Stimulated activated effector memory CD8-positive, alpha-beta T cell treated with anti-CD3 and anti-CD28 coated beads, Interleukin-12 subunit alpha, Interleukin-12 subunit beta, amount 100 ng/mL, for 72 hours (primary cell): ENCODE data around the gene KCNK4.

Experiments
- ATAC-seq: fragments of 150-1000 bp; cut with Tn5 transposase; 2 replicates; pipeline ENCODE4 v1.10.0; 2021
- DNase-seq, 2 donors: peaks; one replicate each; pipeline ENCODE4 v3.0.0; 2021 to 2022; ENCODE audit warnings: low spot score in 2 of 2
- H3K27ac Mint-ChIP-seq: one replicate; pipeline ENCODE4 v1.8.0; 2022; ENCODE audit warnings: mild to moderate bottlenecking, mixed read lengths
- H3K36me3 Mint-ChIP-seq: one replicate; pipeline ENCODE4 v1.8.0; 2022; ENCODE audit warnings: mild to moderate bottlenecking, mixed read lengths
- H3K4me1 Mint-ChIP-seq: one replicate; pipeline ENCODE4 v1.8.0; 2022; ENCODE audit warnings: mixed read lengths
- H3K4me3 Mint-ChIP-seq: one replicate; pipeline ENCODE4 v1.8.0; 2022; ENCODE audit warnings: mild to moderate bottlenecking, mixed read lengths
- H3K9me3 Mint-ChIP-seq: one replicate; pipeline ENCODE4 v1.8.0; 2022; ENCODE audit warnings: mixed read lengths

The KCNK4 gene

GRCh38 chr11:64275841-64276240 lies 15.3 kb upstream of the KCNK4 start:
- ATAC-seq (no peak), DNase-seq (no peak)
- no peak overlapping the region for H3K27ac Mint-ChIP-seq
- no peaks in the 10 kb centered on the region for H3K9me3 Mint-ChIP-seq
- peaks cover 27% of the 10 kb centered on the region for H3K36me3 Mint-ChIP-seq
- peaks cover 7% of the 10 kb centered on the region for H3K4me1 Mint-ChIP-seq
- H3K4me3 Mint-ChIP-seq = no peak overlapping the region

GRCh38 chr11:64276653-64277431 lies 14.3 kb upstream of the KCNK4 start:
- Mint-ChIP-seq H3K4me3 (no peak overlapping the region), H3K4me1 (peaks cover 16% of the 10 kb centered on the region), H3K27ac (no peak overlapping the region), H3K36me3 (peaks cover 25% of the 10 kb centered on the region), H3K9me3 (no peaks in the 10 kb centered on the region)
- ATAC-seq (no peak), DNase-seq (no peak)

GRCh38 chr11:64278576-64279190 lies 12.4 kb upstream of the KCNK4 start:
- H3K36me3 Mint-ChIP-seq = peaks cover 27% of the 10 kb centered on the region
- no peaks in the 10 kb centered on the region for H3K9me3 Mint-ChIP-seq
- H3K27ac Mint-ChIP-seq = no peak overlapping the region
- no peak overlapping the region for H3K4me3 Mint-ChIP-seq
- no peak for DNase-seq
- ATAC-seq = no peak
- H3K4me1 Mint-ChIP-seq = peaks cover 31% of the 10 kb centered on the region

GRCh38 chr11:64281957-64282770 lies 8.9 kb upstream of the KCNK4 start:
- Mint-ChIP-seq H3K27ac (peak overlapping the region; percentile 18), H3K36me3 (peaks cover 37% of the 10 kb centered on the region), H3K4me1 (peaks cover 43% of the 10 kb centered on the region), H3K4me3 (peak overlapping the region; percentile 74), H3K9me3 (no peaks in the 10 kb centered on the region)
- ATAC-seq (no peak), DNase-seq (no peak)

GRCh38 chr11:64283092-64283491 lies 8.0 kb upstream of the KCNK4 start:
- peak overlapping the region; percentile 93 for H3K27ac Mint-ChIP-seq
- no peak for ATAC-seq

GRCh38 chr11:64284048-64284961 lies 6.8 kb upstream of the KCNK4 start, which contains the start of gene BAD:
Gene BAD (minus strand): TSS chr11:64284665. CDS start chr11:64284368, 297 bp downstream.
- Mint-ChIP-seq H3K9me3 (no peaks in the 10 kb centered on the region), H3K4me3 (peak within 1 kb of the TSS; percentile 74), H3K36me3 (peaks cover 35% of the 10 kb centered on the region), H3K27ac (peak within 1 kb of the TSS; percentile 93), H3K4me1 (peaks cover 37% of the 10 kb centered on the region)
- DNase-seq (peak; percentile 80 to 94), ATAC-seq (peak; percentile 90)

More at GRCh38 chr11:64283092-64283491, 8.0 kb upstream of the KCNK4 start:
- H3K36me3 Mint-ChIP-seq = peaks cover 37% of the 10 kb centered on the region
- peaks cover 43% of the 10 kb centered on the region for H3K4me1 Mint-ChIP-seq
- no peaks in the 10 kb centered on the region for H3K9me3 Mint-ChIP-seq
- DNase-seq = no peak
- H3K4me3 Mint-ChIP-seq = peak overlapping the region; percentile 74

- Mint-ChIP-seq H3K4me3 (peak within 1 kb of the TSS; percentile 74), H3K27ac (peak within 1 kb of the TSS; percentile 93), H3K36me3 (peaks cover 30% of the 10 kb centered on the region), H3K9me3 (no peaks in the 10 kb centered on the region), H3K4me1 (peaks cover 35% of the 10 kb centered on the region)
- DNase-seq (peak; percentile 99), ATAC-seq (peak; percentile 77)
Measured at GRCh38 chr11:64284962-64285884, 5.9 kb upstream of the KCNK4 start, which contains the start of gene GPR137. Gene GPR137 (plus strand): TSS chr11:64285848. CDS start chr11:64286525, 677 bp downstream.

- no peak for ATAC-seq
- Mint-ChIP-seq H3K4me3 (peak overlapping the region; percentile 74), H3K27ac (peak overlapping the region; percentile 93), H3K36me3 (peaks cover 30% of the 10 kb centered on the region), H3K4me1 (peaks cover 39% of the 10 kb centered on the region), H3K9me3 (no peaks in the 10 kb centered on the region)
- no peak for DNase-seq
Measured at GRCh38 chr11:64285885-64286800, 5.0 kb upstream of the KCNK4 start.

GRCh38 chr11:64286801-64287159 lies 4.3 kb upstream of the KCNK4 start:
- no peaks in the 10 kb centered on the region for H3K9me3 Mint-ChIP-seq
- H3K4me1 Mint-ChIP-seq = peaks cover 33% of the 10 kb centered on the region
- H3K27ac Mint-ChIP-seq = peak overlapping the region; percentile 85
- ATAC-seq (no peak), DNase-seq (no peak)
- peaks cover 25% of the 10 kb centered on the region for H3K36me3 Mint-ChIP-seq
- peak overlapping the region; percentile 74 for H3K4me3 Mint-ChIP-seq

GRCh38 chr11:64287676-64288352 lies 3.3 kb upstream of the KCNK4 start:
- no peaks in the 10 kb centered on the region for H3K9me3 Mint-ChIP-seq
- ATAC-seq = no peak
- H3K27ac Mint-ChIP-seq = no peak overlapping the region
- peaks cover 32% of the 10 kb centered on the region for H3K4me1 Mint-ChIP-seq
- peaks cover 20% of the 10 kb centered on the region for H3K36me3 Mint-ChIP-seq
- H3K4me3 Mint-ChIP-seq = no peak overlapping the region
- DNase-seq = no peak

- H3K27ac Mint-ChIP-seq = no peak overlapping the region
- no peak overlapping the region for H3K4me3 Mint-ChIP-seq
- peaks cover 27% of the 10 kb centered on the region for H3K4me1 Mint-ChIP-seq
- H3K9me3 Mint-ChIP-seq = no peaks in the 10 kb centered on the region
- ATAC-seq = no peak
- no peak for DNase-seq
- peaks cover 20% of the 10 kb centered on the region for H3K36me3 Mint-ChIP-seq
Measured at GRCh38 chr11:64288353-64288750, 2.8 kb upstream of the KCNK4 start.

- no peak overlapping the region for H3K27ac Mint-ChIP-seq
- peaks cover 21% of the 10 kb centered on the region for H3K4me1 Mint-ChIP-seq
- ATAC-seq (no peak), DNase-seq (no peak)
- H3K9me3 Mint-ChIP-seq = no peaks in the 10 kb centered on the region
- no peak overlapping the region for H3K4me3 Mint-ChIP-seq
- H3K36me3 Mint-ChIP-seq = peaks cover 20% of the 10 kb centered on the region
Measured at GRCh38 chr11:64289002-64289564, 2.0 kb upstream of the KCNK4 start.
